ENCODE measurements around the gene COL27A1. TPM values are rescaled to one million over a fixed set of nuclear protein-coding genes. Genes with fewer than 3 reads are reported as not detected.

COL27A1 gene
- total RNA-seq, 2 experiments from 2014 or later, result 0.15 to 0.30 TPM

- H3K4me3 Mint-ChIP-seq, result no peak overlapping the region
- no peak overlapping the region for H3K27ac Mint-ChIP-seq
- no peak for DNase-seq
- H3K27me3 Mint-ChIP-seq, result peaks cover 16% of the 10 kb centered on the region
- H3K9me3 Mint-ChIP-seq (ENCODE audit: low read depth), result no peaks in the 10 kb centered on the region
- no peak for ATAC-seq
- CTCF ChIA-PET, result interaction anchor here (0.7 to 1.0 kb wide), 2 partner anchors 15 to 544 kb away, joined by 3 read pairs; no protein-coding TSS in a partner anchor
- H3K4me1 Mint-ChIP-seq, result no peaks in the 10 kb centered on the region
- no peaks in the 10 kb centered on the region for H3K36me3 Mint-ChIP-seq
Observed at GRCh38 chr9:114233491-114234185, 78.3 kb downstream of the COL27A1 start.

GRCh38 chr9:114235033-114235661, 79.8 kb downstream of the COL27A1 start:
- Mint-ChIP-seq H3K4me3 (no peak overlapping the region), H3K4me1 (no peaks in the 10 kb centered on the region), H3K27me3 (peaks cover 21% of the 10 kb centered on the region), H3K36me3 (no peaks in the 10 kb centered on the region), H3K27ac (no peak overlapping the region), H3K9me3 (ENCODE audit: low read depth) (no peaks in the 10 kb centered on the region)
- DNase-seq (no peak), ATAC-seq (no peak)
- CTCF ChIA-PET, result interaction anchor here (0.8 to 1.0 kb wide), 2 partner anchors 152 to 798 kb away, joined by 3 read pairs; no protein-coding TSS in a partner anchor

GRCh38 chr9:114236391-114237138, 81.2 kb downstream of the COL27A1 start:
- no peaks in the 10 kb centered on the region for H3K36me3 Mint-ChIP-seq
- ATAC-seq (no peak), DNase-seq (no peak)
- no peak overlapping the region for H3K4me3 Mint-ChIP-seq
- H3K9me3 Mint-ChIP-seq (ENCODE audit: low read depth), result no peaks in the 10 kb centered on the region
- H3K27me3 Mint-ChIP-seq, result peaks cover 21% of the 10 kb centered on the region
- no peaks in the 10 kb centered on the region for H3K4me1 Mint-ChIP-seq
- CTCF ChIA-PET, result no interaction called here
- no peak overlapping the region for H3K27ac Mint-ChIP-seq

- DNase-seq, result no peak
- CTCF ChIA-PET, result interaction anchor here (3.1 kb wide), 1 partner anchor 54 kb away, joined by 8 read pairs; no protein-coding TSS in a partner anchor
- H3K4me1 Mint-ChIP-seq, result no peaks in the 10 kb centered on the region
Observed at GRCh38 chr9:114237247-114237646, 81.9 kb downstream of the COL27A1 start.

GRCh38 chr9:114237781-114238180, 82.4 kb downstream of the COL27A1 start:
- H3K27me3 Mint-ChIP-seq, result peaks cover 21% of the 10 kb centered on the region
- DNase-seq, result no peak
- H3K9me3 Mint-ChIP-seq (ENCODE audit: low read depth), result no peaks in the 10 kb centered on the region
- CTCF ChIA-PET, result interaction anchor here (3.1 kb wide), 1 partner anchor 53 kb away, joined by 8 read pairs; no protein-coding TSS in a partner anchor
- no peaks in the 10 kb centered on the region for H3K4me1 Mint-ChIP-seq
- H3K27ac Mint-ChIP-seq, result no peak overlapping the region
- no peak overlapping the region for H3K4me3 Mint-ChIP-seq
- H3K36me3 Mint-ChIP-seq, result no peaks in the 10 kb centered on the region
- ATAC-seq, result no peak

More at GRCh38 chr9:114237247-114237646, 81.9 kb downstream of the COL27A1 start:
- no peaks in the 10 kb centered on the region for H3K9me3 Mint-ChIP-seq (ENCODE audit: low read depth)
- H3K27ac Mint-ChIP-seq, result no peak overlapping the region
- H3K4me3 Mint-ChIP-seq, result no peak overlapping the region
- H3K36me3 Mint-ChIP-seq, result no peaks in the 10 kb centered on the region
- H3K27me3 Mint-ChIP-seq, result peaks cover 21% of the 10 kb centered on the region
- no peak for ATAC-seq

- Mint-ChIP-seq H3K27me3 (peaks cover 19% of the 10 kb centered on the region), H3K36me3 (no peaks in the 10 kb centered on the region), H3K27ac (no peak overlapping the region), H3K4me1 (no peaks in the 10 kb centered on the region), H3K9me3 (ENCODE audit: low read depth) (no peaks in the 10 kb centered on the region), H3K4me3 (no peak overlapping the region)
- DNase-seq (no peak), ATAC-seq (no peak)
- CTCF ChIA-PET, result interaction anchor here (3.1 kb wide), 1 partner anchor 52 kb away, joined by 8 read pairs; no protein-coding TSS in a partner anchor
Observed at GRCh38 chr9:114238472-114238871, 83.1 kb downstream of the COL27A1 start.

GRCh38 chr9:114238891-114239875, 83.8 kb downstream of the COL27A1 start:
- Mint-ChIP-seq H3K4me1 (no peaks in the 10 kb centered on the region), H3K4me3 (no peak overlapping the region), H3K36me3 (no peaks in the 10 kb centered on the region), H3K27me3 (peaks cover 15% of the 10 kb centered on the region), H3K9me3 (ENCODE audit: low read depth) (no peaks in the 10 kb centered on the region), H3K27ac (no peak overlapping the region)
- no peak for ATAC-seq
- DNase-seq, result no peak
- CTCF ChIA-PET, result interaction anchor here (3.1 kb wide), 1 partner anchor 52 kb away, joined by 8 read pairs; no protein-coding TSS in a partner anchor

GRCh38 chr9:114240216-114240615, 84.9 kb downstream of the COL27A1 start:
- no peak for DNase-seq

GRCh38 chr9:114240647-114241558, 85.6 kb downstream of the COL27A1 start:
- Mint-ChIP-seq H3K27ac (no peak overlapping the region), H3K4me3 (no peak overlapping the region), H3K4me1 (no peaks in the 10 kb centered on the region), H3K36me3 (no peaks in the 10 kb centered on the region), H3K9me3 (ENCODE audit: low read depth) (no peaks in the 10 kb centered on the region), H3K27me3 (peaks cover 7% of the 10 kb centered on the region)
- CTCF ChIA-PET, result interaction anchor here (3.1 kb wide), 1 partner anchor 50 kb away, joined by 8 read pairs; no protein-coding TSS in a partner anchor
- DNase-seq (no peak), ATAC-seq (peak; percentile 36)

More at GRCh38 chr9:114240216-114240615, 84.9 kb downstream of the COL27A1 start:
- Mint-ChIP-seq H3K4me1 (no peaks in the 10 kb centered on the region), H3K27me3 (peaks cover 11% of the 10 kb centered on the region), H3K9me3 (ENCODE audit: low read depth) (no peaks in the 10 kb centered on the region), H3K36me3 (no peaks in the 10 kb centered on the region), H3K4me3 (no peak overlapping the region), H3K27ac (no peak overlapping the region)
- CTCF ChIA-PET, result interaction anchor here (3.1 kb wide), 1 partner anchor 51 kb away, joined by 8 read pairs; no protein-coding TSS in a partner anchor
- no peak for ATAC-seq

GRCh38 chr9:114242837-114243236, 87.5 kb downstream of the COL27A1 start:
- Mint-ChIP-seq H3K27ac (no peak overlapping the region), H3K27me3 (peaks cover 7% of the 10 kb centered on the region), H3K9me3 (ENCODE audit: low read depth) (no peaks in the 10 kb centered on the region), H3K4me3 (no peak overlapping the region), H3K4me1 (no peaks in the 10 kb centered on the region), H3K36me3 (no peaks in the 10 kb centered on the region)
- ATAC-seq (no peak), DNase-seq (no peak)
- CTCF ChIA-PET, result no interaction called here

- peaks cover 7% of the 10 kb centered on the region for H3K27me3 Mint-ChIP-seq
- CTCF ChIA-PET, result no interaction called here
Observed at GRCh38 chr9:114243240-114243639, 87.9 kb downstream of the COL27A1 start.

GRCh38 chr9:114244570-114244969, 89.2 kb downstream of the COL27A1 start:
- Mint-ChIP-seq H3K36me3 (no peaks in the 10 kb centered on the region), H3K4me1 (no peaks in the 10 kb centered on the region), H3K9me3 (ENCODE audit: low read depth) (no peaks in the 10 kb centered on the region), H3K27ac (no peak overlapping the region), H3K27me3 (no peaks in the 10 kb centered on the region), H3K4me3 (no peak overlapping the region)
- CTCF ChIA-PET, result no interaction called here
- ATAC-seq, result no peak
- DNase-seq, result no peak

More at GRCh38 chr9:114243240-114243639, 87.9 kb downstream of the COL27A1 start:
- Mint-ChIP-seq H3K4me1 (no peaks in the 10 kb centered on the region), H3K27ac (no peak overlapping the region), H3K9me3 (ENCODE audit: low read depth) (no peaks in the 10 kb centered on the region), H3K4me3 (no peak overlapping the region), H3K36me3 (no peaks in the 10 kb centered on the region)
- no peak for DNase-seq
- no peak for ATAC-seq

Measured in activated CD8-positive, alpha-beta memory T cell treated with anti-CD3 and anti-CD28 coated beads, Interleukin-2, amount 10 ng/mL, durations not matched to agents 7 days and 5 days (primary cell).